HEK293 (cell line): Measurements from ENCODE around the gene EEF2K.

ENCODE experiments used
- CTCF ChIA-PET: fragments of 350-600 bp; formaldehyde crosslinking; extraction: SDS; loops from one replicate; lab custom pipeline; 2021; ENCODE audit warnings: antibody characterized with exemption; lab: Yijun Ruan, JAX
- POLR2A ChIA-PET: fragments of 300-600 bp; formaldehyde crosslinking; extraction: SDS; loops from one replicate; lab custom pipeline; 2020; ENCODE audit warnings: antibody characterized with exemption, inconsistent platforms; lab: Yijun Ruan, JAX
- H3K27ac ChIP-seq: fragments of 200-500 bp; sonication (Bioruptor generic); 2 replicates; pipeline ENCODE4 v1.5.1; 2014; ENCODE audit warnings: low read depth, low read length, control low read depth, inconsistent platforms; ENCODE audit errors: extremely low read depth
- H3K36me3 ChIP-seq, 2 experiments: fragments of 200-500 bp in 1 of 2; sonication (Bioruptor generic) in 1 of 2; 1 replicate in 1 of 2; 2 replicates in 1 of 2; pipeline ENCODE4 v1.5.1; 2014 to 2017; ENCODE audit warnings: inconsistent platforms in 2 of 2, low read length in 2 of 2; ENCODE audit not compliant: control insufficient read depth in 2 of 2, insufficient read depth in 1 of 2
- H3K4me1 ChIP-seq: fragments of 200-500 bp; sonication (Bioruptor generic); 2 replicates; pipeline ENCODE4 v1.5.1; 2014; ENCODE audit warnings: mild to moderate bottlenecking, low read length, inconsistent platforms; ENCODE audit not compliant: control insufficient read depth, insufficient read depth
- H3K4me3 ChIP-seq: 2 replicates; pipeline ENCODE4 v1.5.1; 2011; ENCODE audit warnings: low read depth, mild to moderate bottlenecking, control low read depth, low read length, moderate library complexity
- H3K9me3 ChIP-seq: fragments of 200-500 bp; sonication (Bioruptor generic); 2 replicates; pipeline ENCODE4 v1.5.1; 2014; ENCODE audit warnings: low read depth, low read length, inconsistent platforms; ENCODE audit not compliant: control insufficient read depth, insufficient read depth
- KLF8 ChIP-seq: fragments of 450-650 bp; formaldehyde crosslinking; IDR thresholded peaks from 2 replicates; pipeline ENCODE4 v1.5.1; 2016; ENCODE audit warnings: missing biosample characterization, missing genetic modification characterization
- OSR2 ChIP-seq: fragments of 450-650 bp; formaldehyde crosslinking; IDR thresholded peaks from 2 replicates; pipeline ENCODE4 v1.5.1; 2016; ENCODE audit warnings: missing biosample characterization, missing genetic modification characterization
- ZBTB21 ChIP-seq: fragments of 450-650 bp; formaldehyde crosslinking; IDR thresholded peaks from 2 replicates; pipeline ENCODE4 v1.5.1; 2017; ENCODE audit warnings: missing biosample characterization, missing genetic modification characterization
- ZBTB48 ChIP-seq: fragments of 450-650 bp; formaldehyde crosslinking; IDR thresholded peaks from 2 replicates; pipeline ENCODE4 v1.5.1; 2016; ENCODE audit warnings: missing biosample characterization, missing genetic modification characterization
- ZIC2 ChIP-seq: fragments of 450-650 bp; formaldehyde crosslinking; IDR thresholded peaks from 2 replicates; pipeline ENCODE4 v1.5.1; 2016; ENCODE audit warnings: missing biosample characterization, missing genetic modification characterization
- ZNF146 ChIP-seq: fragments of 450-650 bp; formaldehyde crosslinking; IDR thresholded peaks from 2 replicates; pipeline ENCODE4 v1.5.1; 2016; ENCODE audit warnings: missing biosample characterization, missing genetic modification characterization
- ZNF155 ChIP-seq: fragments of 450-650 bp; formaldehyde crosslinking; IDR thresholded peaks from 2 replicates; pipeline ENCODE4 v1.5.1; 2016; ENCODE audit warnings: missing biosample characterization, missing genetic modification characterization
- ZNF169 ChIP-seq: fragments of 450-650 bp; formaldehyde crosslinking; IDR thresholded peaks from 2 replicates; pipeline ENCODE4 v1.5.1; 2016; ENCODE audit warnings: missing biosample characterization, missing genetic modification characterization
- ZNF202 ChIP-seq: fragments of 450-650 bp; formaldehyde crosslinking; IDR thresholded peaks from 2 replicates; pipeline ENCODE4 v1.5.1; 2016; ENCODE audit warnings: missing biosample characterization, missing genetic modification characterization, borderline replicate concordance
- ZNF24 ChIP-seq: fragments of 450-650 bp; formaldehyde crosslinking; IDR thresholded peaks from 2 replicates; pipeline ENCODE4 v1.5.1; 2016; ENCODE audit warnings: missing biosample characterization, missing genetic modification characterization
- ZNF350 ChIP-seq: fragments of 450-650 bp; formaldehyde crosslinking; IDR thresholded peaks from 2 replicates; pipeline ENCODE4 v1.5.0; 2017; ENCODE audit warnings: missing biosample characterization, mild to moderate bottlenecking, missing genetic modification characterization
- ZNF664 ChIP-seq: fragments of 450-650 bp; formaldehyde crosslinking; IDR thresholded peaks from 2 replicates; pipeline ENCODE4 v1.5.1; 2016; ENCODE audit warnings: missing biosample characterization, missing genetic modification characterization
- ZNF768 ChIP-seq: fragments of 450-650 bp; formaldehyde crosslinking; IDR thresholded peaks from 2 replicates; pipeline ENCODE4 v1.5.1; 2018; ENCODE audit warnings: missing biosample characterization, mild to moderate bottlenecking, missing genetic modification characterization
- ZNF776 ChIP-seq: fragments of 450-650 bp; formaldehyde crosslinking; IDR thresholded peaks from 2 replicates; pipeline ENCODE4 v1.5.0; 2017; ENCODE audit warnings: missing biosample characterization, missing genetic modification characterization, borderline replicate concordance

Gene EEF2K

GRCh38 chr16:22313876-22314470, 107.9 kb downstream of the EEF2K start:
- Histone ChIP-seq H3K9me3 (no peaks in the 10 kb centered on the region), H3K27ac (no peak overlapping the region), H3K4me3 (no peak overlapping the region), H3K4me1 (no peaks in the 10 kb centered on the region)
- POLR2A ChIA-PET: no interaction called here
- TF ChIP-seq KLF8 (tag by site-specific recombination) (no peak), ZBTB21 (no peak), ZNF155 (no peak), ZNF169 (tag by site-specific recombination) (no peak), ZNF664 (tag by site-specific recombination) (no peak), ZNF202 (tag by site-specific recombination) (no peak), ZBTB48 (no peak), ZNF776 (no peak)
- TF ChIP-seq, all 188 proteins: peak for 0
- peaks cover 16 to 88% of the 10 kb centered on the region in 2 experiments; a peak in 2 of 3 replicates for H3K36me3 ChIP-seq
- CTCF ChIA-PET: no interaction called here

- H3K4me3 ChIP-seq: no peak overlapping the region
- TF ChIP-seq ZIC2 (tag by site-specific recombination) (peak; percentile 46), OSR2 (tag by site-specific recombination) (no peak)
- TF ChIP-seq, all 188 proteins: peak for 1
- CTCF ChIA-PET: no interaction called here
- peaks cover 18 to 85% of the 10 kb centered on the region in 2 experiments; a peak in 2 of 3 replicates for H3K36me3 ChIP-seq
- H3K4me1 ChIP-seq: no peaks in the 10 kb centered on the region
- POLR2A ChIA-PET: interaction anchor here (0.6 kb wide), 1 partner anchor 23 kb away, joined by 4 read pairs; no protein-coding TSS in a partner anchor
- H3K27ac ChIP-seq: no peak overlapping the region
- no peaks in the 10 kb centered on the region for H3K9me3 ChIP-seq
These were observed 108.9 kb downstream of the EEF2K start for GRCh38 chr16:22314661-22315626.

DNA sequence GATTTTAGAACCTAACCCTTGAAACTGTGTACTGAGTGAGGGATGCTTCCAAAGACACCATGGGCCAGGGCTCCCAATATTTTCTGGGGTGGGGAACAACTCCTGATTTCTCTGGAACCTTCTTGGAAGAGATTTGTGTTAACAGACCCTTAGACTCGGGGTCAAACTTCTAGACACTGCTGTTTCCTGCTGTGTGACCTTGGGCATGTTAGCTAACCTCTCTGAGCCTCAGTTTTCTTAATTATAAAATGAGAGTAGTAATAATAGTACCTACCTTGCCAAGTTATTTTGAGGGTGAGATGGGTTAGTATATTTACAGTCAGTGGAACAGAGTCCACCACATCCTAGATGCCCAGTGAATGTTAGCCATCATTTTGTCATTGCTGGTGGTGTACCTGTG, 109.9 kb downstream of the EEF2K start:
- H3K36me3 ChIP-seq: peaks cover 19 to 88% of the 10 kb centered on the region in 2 experiments; a peak in 2 of 3 replicates
- ChIA-PET POLR2A (no interaction called here), CTCF (no interaction called here)
- no peak overlapping the region for H3K4me3 ChIP-seq
- TF ChIP-seq ZNF350 (tag by site-specific recombination): no peak
- TF ChIP-seq ZNF24 (tag by site-specific recombination): no peak
- TF ChIP-seq ZNF768: peak; percentile 78
- H3K4me1 ChIP-seq: no peaks in the 10 kb centered on the region
- no peaks in the 10 kb centered on the region for H3K9me3 ChIP-seq
- H3K27ac ChIP-seq: no peak overlapping the region

- TF ChIP-seq ZNF146 (no peak), ZIC2 (tag by site-specific recombination) (0 out of 2 replicates have a peak, but pooled peaks have one; percentile 13)
- TF ChIP-seq, all 188 proteins: peak for 1
- H3K4me1 ChIP-seq: no peaks in the 10 kb centered on the region
- ChIA-PET POLR2A (no interaction called here), CTCF (interaction anchor here (0.6 to 0.8 kb wide), 2 partner anchors 8 to 1157 kb away, joined by 3 read pairs; no protein-coding TSS in a partner anchor)
- no peak overlapping the region for H3K27ac ChIP-seq
- H3K9me3 ChIP-seq: no peaks in the 10 kb centered on the region
- peaks cover 17 to 90% of the 10 kb centered on the region in 2 experiments; a peak in 2 of 3 replicates for H3K36me3 ChIP-seq
- H3K4me3 ChIP-seq: no peak overlapping the region
These were observed 110.3 kb downstream of the EEF2K start for GRCh38 chr16:22316411-22316811.
